GOT3 (cell line): Measurements from ENCODE around the gene DLGAP4.

ENCODE experiments used
- DNase-seq: peaks from one replicate; lab custom pipeline; 2025; ENCODE audit warnings: mixed read lengths; lab: John Stamatoyannopoulos, UW

Gene DLGAP4

GRCh38 chr20:36411861-36412454, 105.8 kb downstream of the DLGAP4 start:
- no peak for DNase-seq

- DNase-seq = no peak
Observed at GRCh38 chr20:36415475-36416002, 109.4 kb downstream of the DLGAP4 start.

GRCh38 chr20:36418711-36419110, 112.6 kb downstream of the DLGAP4 start:
- DNase-seq = no peak

- DNase-seq = no peak
Observed at GRCh38 chr20:36421641-36422040, 115.5 kb downstream of the DLGAP4 start.

- DNase-seq = no peak
Observed at GRCh38 chr20:36424314-36424713, 118.2 kb downstream of the DLGAP4 start.

GRCh38 chr20:36425166-36425565, 119.0 kb downstream of the DLGAP4 start:
- DNase-seq = no peak

GRCh38 chr20:36431604-36432003, 125.5 kb downstream of the DLGAP4 start:
- DNase-seq = no peak

- no peak for DNase-seq
Observed at GRCh38 chr20:36432096-36432495, 126.0 kb downstream of the DLGAP4 start.

GRCh38 chr20:36434383-36434782, 128.2 kb downstream of the DLGAP4 start:
- no peak for DNase-seq

GRCh38 chr20:36435124-36435523, 129.0 kb downstream of the DLGAP4 start:
- DNase-seq = no peak

GRCh38 chr20:36435592-36436541, 129.7 kb downstream of the DLGAP4 start:
- peak; percentile 45 for DNase-seq

GRCh38 chr20:36439040-36439730, 133.0 kb downstream of the DLGAP4 start:
- DNase-seq = no peak

GRCh38 chr20:36439731-36440072, 133.6 kb downstream of the DLGAP4 start:
- no peak for DNase-seq

GRCh38 chr20:36440370-36441026, 134.4 kb downstream of the DLGAP4 start:
- DNase-seq = no peak

- DNase-seq = no peak
Observed at GRCh38 chr20:36441027-36441414, 134.9 kb downstream of the DLGAP4 start.

GRCh38 chr20:36441416-36441815, 135.3 kb downstream of the DLGAP4 start:
- no peak for DNase-seq

GRCh38 chr20:36445847-36446246, 139.7 kb downstream of the DLGAP4 start:
- DNase-seq = no peak

GRCh38 chr20:36446557-36446956, 140.4 kb downstream of the DLGAP4 start:
- DNase-seq = no peak

- DNase-seq = no peak
Observed at GRCh38 chr20:36447101-36447500, 141.0 kb downstream of the DLGAP4 start.

GRCh38 chr20:36449663-36450062, 143.5 kb downstream of the DLGAP4 start:
- no peak for DNase-seq

GRCh38 chr20:36454332-36454697, 148.2 kb downstream of the DLGAP4 start:
- no peak for DNase-seq
